ENCODE measurements around the gene PDXDC1.
"Not testable (repeated sequence)": the region's sequence is repeated elsewhere in the genome, so short reads cannot be mapped to it uniquely, and the experiment has no call there.

Gene PDXDC1

GRCh38 chr16:15140444-15141365, 165.9 kb downstream of the PDXDC1 start:
- not testable (repeated sequence) for DNase-seq

DNA sequence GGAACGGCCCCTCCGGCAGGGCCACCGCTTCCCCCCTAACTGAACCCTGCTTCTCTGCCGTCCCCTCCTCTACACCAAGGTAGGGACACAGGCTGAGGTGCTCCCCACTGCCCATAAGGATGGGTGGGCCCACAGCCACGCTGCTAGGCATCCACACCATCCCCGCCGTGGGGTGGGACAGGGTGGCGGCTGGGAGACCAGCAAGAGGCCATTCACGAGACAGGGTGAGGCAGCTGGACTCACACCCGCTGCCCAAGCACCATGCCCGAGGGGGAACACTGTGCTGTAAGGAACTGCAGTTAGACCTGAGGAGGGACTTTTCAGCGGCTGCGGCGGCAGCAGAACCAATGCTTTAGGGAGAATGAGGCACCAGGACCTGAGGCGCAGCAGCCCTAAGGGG, 166.8 kb downstream of the PDXDC1 start:
- no peak for DNase-seq

- not testable (repeated sequence) for DNase-seq
Observed at GRCh38 chr16:15142107-15142890, 167.5 kb downstream of the PDXDC1 start.

GRCh38 chr16:15142891-15143600, 168.2 kb downstream of the PDXDC1 start:
- not testable (repeated sequence) for DNase-seq

- DNase-seq: not testable (repeated sequence)
Observed at GRCh38 chr16:15143601-15144091, 168.8 kb downstream of the PDXDC1 start.

DNA sequence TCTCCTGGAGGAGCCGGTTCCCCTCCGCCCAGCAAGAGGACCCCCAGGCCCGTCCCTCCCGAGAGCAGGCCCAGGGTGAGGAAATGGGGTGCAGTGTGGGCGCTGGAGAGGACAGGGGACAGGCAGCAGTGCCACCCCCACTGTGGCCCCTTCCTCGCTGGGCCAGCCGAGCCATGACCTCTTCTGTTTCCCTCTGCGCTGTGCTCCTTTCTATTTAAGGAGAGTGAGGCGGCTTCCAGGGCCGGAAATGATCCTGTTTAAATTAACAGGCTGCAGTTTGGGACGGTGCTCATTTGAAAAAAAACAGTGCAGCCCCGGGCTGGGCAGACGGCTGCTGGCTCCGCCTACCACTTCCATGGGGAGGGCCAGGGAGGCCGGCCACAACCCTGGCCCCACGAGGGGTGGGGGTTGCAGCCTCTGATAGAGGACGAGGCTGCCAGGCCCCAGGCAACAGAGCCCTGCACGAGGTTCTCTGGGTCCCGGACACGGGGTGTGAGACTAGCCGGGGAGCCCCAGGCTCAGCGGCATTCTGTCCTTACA, 169.3 kb downstream of the PDXDC1 start:
- not testable (repeated sequence) for DNase-seq

DNA sequence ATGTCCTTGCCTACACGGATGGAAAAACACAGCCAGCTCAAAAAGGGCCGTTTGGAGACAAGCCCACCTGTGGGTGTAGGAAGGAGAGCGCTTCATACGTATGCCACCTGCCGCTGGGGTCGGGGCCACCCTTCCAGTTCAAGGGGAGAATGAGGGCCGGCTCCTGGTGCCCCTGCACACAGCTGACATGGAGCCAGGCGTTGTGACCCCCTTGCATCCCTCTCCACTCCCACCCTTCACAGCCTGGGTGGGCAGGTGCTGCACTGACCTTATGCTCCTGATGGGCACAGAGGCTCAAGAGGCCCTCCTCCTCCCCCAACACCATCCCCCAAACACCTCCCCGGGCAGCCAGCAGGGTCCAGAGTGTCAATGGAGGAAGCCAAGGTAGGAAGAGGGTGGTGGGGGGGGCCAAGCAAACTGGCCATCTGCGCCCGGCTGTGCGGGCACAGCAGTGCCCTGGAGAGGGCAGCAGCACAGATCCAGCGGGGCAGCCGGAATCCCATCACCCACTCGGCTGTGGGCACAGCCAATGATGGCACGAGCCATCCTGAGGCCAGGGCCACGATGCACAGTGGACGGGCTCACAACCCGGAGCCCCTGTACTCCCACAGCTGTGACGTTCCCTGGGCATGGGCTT, 170.1 kb downstream of the PDXDC1 start:
- DNase-seq: not testable (repeated sequence)

- peak; percentile 7 for DNase-seq
Observed at GRCh38 chr16:15145418-15146263, 170.8 kb downstream of the PDXDC1 start.

DNA sequence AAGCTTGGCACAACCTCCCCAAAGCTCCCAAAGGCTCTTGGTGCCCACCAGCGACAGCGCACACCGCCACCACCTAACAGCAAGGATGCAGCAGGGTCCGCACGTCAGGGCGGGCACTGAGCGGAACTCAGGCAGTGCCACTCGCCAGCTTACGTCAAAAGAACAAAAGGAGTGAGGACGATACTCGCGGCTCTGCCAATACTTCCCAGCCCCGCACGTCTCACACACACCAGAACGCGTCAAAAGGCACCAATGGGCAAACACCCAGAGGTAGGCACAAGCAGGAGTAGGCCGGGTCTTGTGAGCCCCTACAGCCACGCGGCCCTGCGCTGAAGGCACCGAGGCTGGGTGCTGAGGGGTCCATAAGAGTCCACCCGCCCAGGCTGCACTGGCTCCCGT, 171.4 kb downstream of the PDXDC1 start:
- not testable (repeated sequence) for DNase-seq

DNA sequence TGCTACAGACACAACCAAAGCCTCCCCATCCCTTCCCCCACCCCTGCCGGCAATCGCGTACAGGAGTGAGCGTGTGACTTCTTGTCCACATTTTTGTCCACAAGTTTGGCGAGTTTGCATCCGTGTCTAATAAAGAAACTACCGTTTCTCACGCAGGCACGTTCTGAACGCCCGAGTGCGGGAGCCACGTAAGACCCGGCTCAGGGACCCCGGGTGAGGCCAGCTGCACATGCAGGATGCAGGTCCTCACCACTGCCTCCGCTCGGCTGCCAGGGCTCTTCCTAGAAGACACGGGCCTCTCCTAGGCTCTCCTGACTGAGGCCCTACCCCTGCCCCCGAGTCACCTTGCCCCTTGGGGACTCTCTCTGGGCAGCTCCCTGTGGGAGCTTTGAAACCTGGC, 174.0 kb downstream of the PDXDC1 start:
- DNase-seq: not testable (repeated sequence)

DNA sequence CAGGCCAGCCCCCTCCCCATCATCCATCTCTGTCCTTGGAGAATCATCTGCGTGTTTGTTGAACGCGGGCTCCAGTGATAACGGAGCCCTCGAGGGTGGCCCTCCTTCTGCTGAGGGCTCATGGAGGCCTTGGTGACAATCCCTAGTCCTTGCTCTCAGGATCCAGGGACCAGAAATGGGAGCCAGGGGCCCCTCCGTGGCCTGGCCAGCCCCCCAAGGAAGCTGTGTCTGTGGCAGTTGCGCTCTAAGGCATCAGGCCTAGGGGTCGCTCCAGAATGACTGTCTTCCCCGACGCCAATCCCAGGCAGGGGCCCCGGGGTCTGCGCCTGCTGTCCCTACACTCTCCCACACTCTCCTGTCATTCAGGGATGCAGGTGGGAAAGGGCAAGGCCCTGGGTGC, 174.4 kb downstream of the PDXDC1 start:
- DNase-seq: not testable (repeated sequence)

GRCh38 chr16:15154005-15154404, 179.2 kb downstream of the PDXDC1 start:
- DNase-seq: not testable (repeated sequence)

- DNase-seq: peak; percentile 71
Observed at GRCh38 chr16:15154650-15155562, 180.1 kb downstream of the PDXDC1 start.

DNA sequence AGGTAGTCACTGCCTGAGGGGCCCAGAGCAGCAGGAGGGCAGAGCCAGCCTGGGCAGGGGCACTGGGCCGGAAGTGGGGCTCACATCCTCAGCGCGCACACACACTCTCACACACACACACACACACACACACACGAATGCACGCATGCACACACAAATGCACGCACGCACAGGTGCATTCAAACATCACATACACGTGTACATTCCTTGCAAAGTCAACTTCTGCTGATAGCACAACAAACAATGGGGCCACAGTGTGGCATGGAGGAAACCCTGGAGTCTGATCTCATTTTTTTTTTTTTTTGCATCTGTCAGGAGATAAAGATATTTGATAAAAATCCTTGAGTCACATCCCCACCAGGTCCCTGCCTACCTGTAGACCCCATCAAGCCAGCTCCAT, 182.8 kb downstream of the PDXDC1 start:
- not testable (repeated sequence) for DNase-seq

- DNase-seq: not testable (repeated sequence)
Observed at GRCh38 chr16:15159671-15160070, 184.8 kb downstream of the PDXDC1 start.

- not testable (repeated sequence) for DNase-seq
Observed at GRCh38 chr16:15160571-15160970, 185.7 kb downstream of the PDXDC1 start.

- not testable (repeated sequence) for DNase-seq
Observed at GRCh38 chr16:15163055-15163454, 188.2 kb downstream of the PDXDC1 start.

DNA sequence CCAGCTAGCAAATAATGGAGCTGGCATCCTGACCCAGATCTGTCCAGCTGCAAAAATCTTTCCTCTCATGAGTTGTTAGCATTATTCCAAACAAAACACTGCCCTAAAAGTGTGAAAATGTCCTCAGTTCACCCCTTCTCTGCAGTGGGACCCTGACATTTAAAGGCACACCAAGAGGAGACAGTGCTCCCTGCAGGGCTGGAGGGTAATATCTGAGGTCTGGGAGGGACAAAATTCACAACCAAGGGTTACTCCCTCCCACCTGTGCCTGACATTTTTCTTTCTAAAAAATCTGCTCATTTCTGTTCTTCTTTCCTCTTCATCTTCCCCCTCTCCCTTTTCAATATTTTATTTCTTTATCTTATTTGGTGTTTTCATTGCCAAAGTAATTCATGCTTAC, 191.4 kb downstream of the PDXDC1 start:
- not testable (repeated sequence) for DNase-seq

DNA sequence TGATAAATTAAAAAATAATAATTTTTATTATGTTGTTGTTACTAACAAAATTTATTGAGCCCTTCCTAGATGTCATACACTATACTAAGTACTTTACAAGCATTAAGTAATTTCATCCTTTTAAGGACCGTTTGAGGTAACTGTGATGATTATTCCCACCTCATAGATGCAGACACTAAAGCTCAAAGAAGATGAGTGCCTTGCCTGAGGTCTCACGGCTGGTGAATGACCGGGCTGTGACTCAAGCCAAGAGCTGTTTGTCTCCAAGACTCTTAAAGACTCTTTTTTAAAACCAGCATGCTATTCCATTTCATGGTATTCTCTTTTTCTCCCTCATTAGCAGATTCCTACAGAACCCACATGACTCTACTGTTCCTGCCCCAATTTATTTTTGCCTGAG, 193.5 kb downstream of the PDXDC1 start:
- not testable (repeated sequence) for DNase-seq

Measured in NCI-H446 treated with DMSO at 0.1 percent for 48 hours (cell line).